Esophagus muscularis mucosa (tissue), 4 donors: ENCODE results near the gene ZFPM1. TPM values are rescaled to one million over a fixed set of nuclear protein-coding genes. Genes with fewer than 3 reads are reported as not detected.

Experiments
- DNase-seq: peaks from one replicate; pipeline ENCODE4 v3.0.0-alpha.2; 2017; ENCODE audit errors: extremely low spot score
- H3K27ac ChIP-seq, 4 donors: fragments of 200-600 bp; sonication (generic); replicated peaks in 1 of 4; 1 replicate in 3 of 4; 2 replicates in 1 of 4; pipeline ENCODE4 v1.5.1; 2016 to 2019; ENCODE audit warnings: mild to moderate bottlenecking in 1 of 4
- H3K27me3 ChIP-seq, 4 donors: fragments of 200-600 bp; sonication (generic); one replicate each; pipeline versions ENCODE4 v1.5.1 to v1.6.0; 2016 to 2019
- H3K36me3 ChIP-seq, 4 donors: fragments of 200-600 bp; sonication (generic); one replicate each; pipeline ENCODE4 v1.5.1; 2016 to 2019
- H3K4me1 ChIP-seq, 4 donors: fragments of 200-600 bp; sonication (generic); one replicate each; pipeline ENCODE4 v1.5.1; 2016 to 2019
- H3K4me3 ChIP-seq, 4 donors: fragments of 200-600 bp; sonication (generic); 1 replicate in 2 of 4; 2 replicates in 2 of 4; pipeline ENCODE4 v1.5.1; 2016 to 2019; ENCODE audit warnings: mild to moderate bottlenecking in 4 of 4, moderate library complexity in 1 of 4
- H3K9me3 ChIP-seq, 4 donors: fragments of 200-600 bp; sonication (generic); 1 replicate in 3 of 4; 2 replicates in 1 of 4; pipeline ENCODE4 v1.5.1; 2016 to 2019
- EP300 ChIP-seq: sonication (generic); formaldehyde crosslinking; IDR thresholded peaks from one replicate; pipeline ENCODE4 v1.6.1; 2017; ENCODE audit warnings: antibody characterized with exemption
- POLR2A ChIP-seq: fragments of 450-650 bp; IDR thresholded peaks from one replicate; pipeline ENCODE4 v1.6.1; 2017; ENCODE audit warnings: antibody characterized with exemption, moderate library complexity, mild to moderate bottlenecking, low read depth
- POLR2AphosphoS5 ChIP-seq, 2 donors: sonication (generic); formaldehyde crosslinking; IDR thresholded peaks; one replicate each; pipeline ENCODE4 v1.6.1; 2017; ENCODE audit warnings: antibody characterized with exemption in 2 of 2
- WGBS: methylation state at CpG from one replicate; pipeline ENCODE4 v1.1.5; 2018; 5-methylcytosine and 5-hydroxymethylcytosine counted together
- intact Hi-C: fragments of 100-400 bp; cut with DNase I; formaldehyde crosslinking; loops from one replicate; pipeline ENCODE4 v1.15.1; 2023
- total RNA-seq, 4 donors: library from RNA; depleted of rRNA; stranded (reverse); fragments of >200 nt; gene quantifications; one replicate each; pipeline versions ENCODE4 v1.1.0 to v1.2.1, GENCODE V29; 2016
- TF ChIP-seq, protein P1 (sequence below), 3 experiments: fragments of 200-600 bp in 2 of 3; fragments of 450-650 bp in 1 of 3; sonication (generic) in 2 of 3; IDR thresholded peaks; one replicate each; pipeline ENCODE4 v1.5.1; 2017 to 2019; ENCODE audit warnings: antibody characterized with exemption in 3 of 3, mild to moderate bottlenecking in 2 of 3, moderate library complexity in 1 of 3

Gene ZFPM1
- total RNA-seq, 4 donors from 2014 or later = 0.42 to 1.4 (median 1.0) TPM

DNA sequence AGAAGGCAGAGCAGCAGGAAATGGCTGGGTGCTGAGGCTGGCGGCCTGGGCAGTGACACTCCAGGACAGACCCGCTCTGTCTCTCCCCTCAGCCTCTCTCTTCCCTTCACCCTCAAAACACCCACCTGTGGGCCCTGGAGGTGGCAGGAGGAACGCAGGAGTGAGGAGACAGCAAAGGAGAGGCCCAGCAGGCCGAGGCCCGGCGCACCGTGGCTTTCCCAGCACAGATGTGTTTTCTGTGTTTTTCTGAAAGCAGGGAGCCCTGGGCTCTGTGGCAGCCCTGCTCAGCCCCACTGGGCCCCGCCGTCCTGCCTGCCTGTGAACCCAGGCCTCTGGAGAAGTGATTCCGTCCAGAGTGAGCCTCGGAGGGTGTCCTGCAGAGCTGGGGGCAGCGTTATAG is 39.8 kb upstream of the ZFPM1 start:
- intact Hi-C loops = no loop called here
- no peak overlapping the region for H3K27ac ChIP-seq
- no peak for DNase-seq
- no peaks in the 10 kb centered on the region for H3K9me3 ChIP-seq
- no peak for TF ChIP-seq EP300
- H3K27me3 ChIP-seq = no peaks in the 10 kb centered on the region
- no peak overlapping the region for H3K4me3 ChIP-seq
- H3K4me1 ChIP-seq = no peaks in the 10 kb centered on the region
- 91% methylated on average over 9 of the region's 12 CpGs for WGBS
- H3K36me3 ChIP-seq = no peaks in the 10 kb centered on the region

DNA sequence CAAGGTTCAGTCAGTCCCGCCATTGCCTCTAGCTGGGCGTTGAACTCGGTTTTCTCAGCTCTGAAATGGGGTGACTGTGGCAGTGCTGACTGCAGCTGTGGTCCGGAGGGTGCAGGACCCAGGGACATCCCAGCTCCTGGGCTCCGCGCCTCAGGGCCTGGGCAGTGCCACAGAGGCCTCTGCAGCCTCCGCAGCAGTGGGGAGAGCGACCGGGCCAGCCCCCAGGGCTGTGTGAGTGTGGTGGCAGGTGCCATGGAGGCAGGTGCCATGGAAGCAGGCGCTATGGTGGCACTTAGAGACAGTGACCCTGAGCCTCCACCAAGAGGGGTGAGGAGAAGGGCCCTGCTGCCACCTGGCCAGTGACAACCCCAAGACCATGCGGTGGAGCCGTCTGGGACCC is 39.4 kb upstream of the ZFPM1 start:
- no peak for DNase-seq
- no peaks in the 10 kb centered on the region for H3K4me1 ChIP-seq
- H3K27me3 ChIP-seq = no peaks in the 10 kb centered on the region
- TF ChIP-seq POLR2AphosphoS5 (IDR thresholded peaks at IDR 0.05) (no peak), POLR2A (no peak), EP300 (no peak)
- TF ChIP-seq, protein P1, sequence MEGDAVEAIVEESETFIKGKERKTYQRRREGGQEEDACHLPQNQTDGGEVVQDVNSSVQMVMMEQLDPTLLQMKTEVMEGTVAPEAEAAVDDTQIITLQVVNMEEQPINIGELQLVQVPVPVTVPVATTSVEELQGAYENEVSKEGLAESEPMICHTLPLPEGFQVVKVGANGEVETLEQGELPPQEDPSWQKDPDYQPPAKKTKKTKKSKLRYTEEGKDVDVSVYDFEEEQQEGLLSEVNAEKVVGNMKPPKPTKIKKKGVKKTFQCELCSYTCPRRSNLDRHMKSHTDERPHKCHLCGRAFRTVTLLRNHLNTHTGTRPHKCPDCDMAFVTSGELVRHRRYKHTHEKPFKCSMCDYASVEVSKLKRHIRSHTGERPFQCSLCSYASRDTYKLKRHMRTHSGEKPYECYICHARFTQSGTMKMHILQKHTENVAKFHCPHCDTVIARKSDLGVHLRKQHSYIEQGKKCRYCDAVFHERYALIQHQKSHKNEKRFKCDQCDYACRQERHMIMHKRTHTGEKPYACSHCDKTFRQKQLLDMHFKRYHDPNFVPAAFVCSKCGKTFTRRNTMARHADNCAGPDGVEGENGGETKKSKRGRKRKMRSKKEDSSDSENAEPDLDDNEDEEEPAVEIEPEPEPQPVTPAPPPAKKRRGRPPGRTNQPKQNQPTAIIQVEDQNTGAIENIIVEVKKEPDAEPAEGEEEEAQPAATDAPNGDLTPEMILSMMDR (IDR thresholded peaks at IDR 0.05) = no peak
- 100% methylated on average over 6 of the region's 12 CpGs for whole genome bisulfite sequencing
- intact Hi-C loops = no loop called here
- no peak overlapping the region for H3K4me3 ChIP-seq
- no peaks in the 10 kb centered on the region for H3K9me3 ChIP-seq
- no peaks in the 10 kb centered on the region for H3K36me3 ChIP-seq
- no peak overlapping the region for H3K27ac ChIP-seq

DNA sequence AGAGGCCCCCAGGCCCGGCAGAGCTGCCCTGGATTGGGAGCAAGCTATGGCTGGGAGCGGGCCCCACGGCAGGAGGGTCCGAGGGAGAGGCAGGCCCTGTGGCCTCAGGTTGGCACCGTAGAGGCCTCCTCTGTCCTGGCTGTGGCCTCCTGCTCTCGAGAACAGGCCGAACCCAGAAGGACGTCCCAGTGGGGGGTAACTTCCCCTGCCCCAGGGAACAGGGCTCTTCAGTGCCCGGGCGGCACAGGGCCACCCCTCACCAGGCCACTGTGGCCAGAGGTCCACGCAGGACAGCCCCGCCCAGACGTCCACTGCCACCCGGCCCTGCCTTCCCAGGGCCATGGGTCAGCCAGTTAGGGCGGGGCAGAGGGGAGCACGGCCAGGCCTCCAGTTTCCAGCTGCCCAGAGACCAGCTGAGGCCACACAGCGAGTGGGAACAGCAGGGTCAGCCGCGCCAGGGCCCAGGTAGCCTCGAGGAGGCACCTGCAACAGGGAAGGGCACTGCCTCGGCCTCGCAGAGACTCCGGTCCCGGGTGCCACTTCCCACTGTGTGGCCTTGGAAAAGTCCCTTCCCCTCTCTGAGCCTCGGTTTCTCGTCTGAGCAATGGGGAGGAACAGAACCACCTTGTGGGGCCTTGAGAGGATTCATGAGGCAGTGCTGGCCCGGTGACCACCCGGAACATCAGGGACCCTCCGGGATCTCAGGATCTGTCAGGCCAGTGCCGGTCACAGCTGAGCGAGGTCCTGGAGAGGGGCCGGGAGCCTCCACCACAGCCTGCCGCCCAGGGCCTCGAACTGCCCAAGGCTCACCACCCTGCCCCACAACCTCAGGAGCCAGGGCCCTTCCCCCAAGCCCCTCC is 38.3 kb upstream of the ZFPM1 start:
- WGBS = 96% methylated on average over 12 of the region's 34 CpGs
- H3K4me1 ChIP-seq = no peaks in the 10 kb centered on the region
- no peaks in the 10 kb centered on the region for H3K27me3 ChIP-seq
- DNase-seq = no peak
- no peak overlapping the region for H3K27ac ChIP-seq
- intact Hi-C loops = no loop called here
- no peaks in the 10 kb centered on the region for H3K36me3 ChIP-seq
- TF ChIP-seq EP300 (no peak), POLR2A (no peak), POLR2AphosphoS5 (IDR thresholded peaks at IDR 0.05) (no peak)
- TF ChIP-seq, protein P1 (IDR thresholded peaks at IDR 0.05) = no peak
- H3K4me3 ChIP-seq = no peak overlapping the region
- no peaks in the 10 kb centered on the region for H3K9me3 ChIP-seq

DNA sequence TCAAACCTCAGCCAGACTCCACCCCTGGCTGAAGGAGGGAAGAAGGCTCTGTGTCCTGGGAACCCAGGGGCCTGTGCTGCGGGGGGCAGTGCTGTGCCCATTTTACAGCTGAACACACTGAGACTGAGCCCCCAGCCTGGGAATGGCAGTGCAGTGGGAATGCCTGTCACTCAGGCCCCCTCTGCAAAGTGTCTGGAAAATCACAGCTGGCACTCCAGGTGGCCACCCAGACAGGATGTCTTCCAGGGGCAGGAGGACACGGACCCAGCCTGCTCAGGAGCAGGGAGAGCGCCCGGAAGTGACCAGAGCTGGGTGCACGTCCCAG is 37.7 kb upstream of the ZFPM1 start:
- intact Hi-C loops = no loop called here
- Histone ChIP-seq H3K36me3 (no peaks in the 10 kb centered on the region), H3K27ac (no peak overlapping the region), H3K27me3 (no peaks in the 10 kb centered on the region), H3K9me3 (no peaks in the 10 kb centered on the region), H3K4me1 (no peaks in the 10 kb centered on the region), H3K4me3 (no peak overlapping the region)
- TF ChIP-seq EP300 (no peak), POLR2A (no peak), POLR2AphosphoS5 (IDR thresholded peaks at IDR 0.05) (no peak)
- TF ChIP-seq, protein P1 (IDR thresholded peaks at IDR 0.05) = no peak
- DNase-seq = no peak
- no CpG with 5 or more reads among the region's 5 CpGs for WGBS

DNA sequence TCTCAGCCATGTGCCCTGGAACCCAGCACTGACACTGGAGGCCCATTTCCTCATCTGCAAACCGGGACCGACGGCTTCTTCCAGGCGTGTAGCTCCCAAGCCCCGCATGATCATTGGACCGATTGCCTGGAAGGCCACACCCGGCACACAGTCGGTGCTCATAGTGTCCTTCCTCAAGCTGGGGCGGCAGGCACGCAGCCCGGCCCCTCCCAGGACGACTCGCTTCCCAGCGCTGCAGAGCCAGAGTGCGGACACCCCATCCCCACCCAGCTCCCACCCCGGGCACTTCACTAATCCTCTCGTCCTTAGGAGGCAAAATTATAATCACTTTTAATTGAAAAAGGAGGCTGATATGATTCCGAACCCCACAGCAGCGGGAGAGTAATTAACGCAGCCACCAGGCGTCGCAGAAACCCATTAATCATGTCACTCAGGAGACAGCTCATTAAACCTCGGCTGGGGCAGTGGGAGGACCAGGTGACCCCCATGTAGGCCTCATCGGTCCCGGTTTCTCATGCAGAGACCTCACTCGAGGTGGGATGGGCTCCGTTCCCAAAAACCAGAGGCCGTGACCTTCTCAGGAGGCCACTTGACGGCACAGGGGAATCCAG is 37.3 kb upstream of the ZFPM1 start:
- 88% methylated on average over 19 of the region's 29 CpGs for WGBS

More for the DNA sequence above, 37.3 kb upstream of the ZFPM1 start:
- H3K4me1 ChIP-seq = no peaks in the 10 kb centered on the region
- no peaks in the 10 kb centered on the region for H3K36me3 ChIP-seq
- intact Hi-C loops = no loop called here
- H3K27ac ChIP-seq = no peak overlapping the region
- TF ChIP-seq EP300 (no peak), POLR2A (no peak), POLR2AphosphoS5 (IDR thresholded peaks at IDR 0.05) (no peak)
- TF ChIP-seq, protein P1 (IDR thresholded peaks at IDR 0.05) = no peak
- no peaks in the 10 kb centered on the region for H3K27me3 ChIP-seq
- H3K4me3 ChIP-seq = no peak overlapping the region
- H3K9me3 ChIP-seq = no peaks in the 10 kb centered on the region
- no peak for DNase-seq
